NT2/D1 (cell line): ENCODE results near the gene CACNA2D2.

Experiments
- DNase-seq: peaks from one replicate; pipeline ENCODE4 v3.0.0-alpha.2; 2011; ENCODE audit warnings: low read depth, low spot score
- H3K27me3 ChIP-seq: 2 replicates; pipeline ENCODE4 v1.6.0; 2011; ENCODE audit warnings: mild to moderate bottlenecking; ENCODE audit not compliant: insufficient read length, insufficient read depth
- H3K36me3 ChIP-seq: 2 replicates; pipeline ENCODE4 v1.6.1; 2011; ENCODE audit warnings: mild to moderate bottlenecking, low read length, mixed read lengths; ENCODE audit not compliant: insufficient read depth, insufficient read length
- H3K4me1 ChIP-seq: 2 replicates; pipeline ENCODE4 v1.5.1; 2011; ENCODE audit not compliant: insufficient read depth, insufficient read length
- H3K4me3 ChIP-seq: 2 replicates; pipeline ENCODE4 v1.5.1; 2011; ENCODE audit warnings: low read depth; ENCODE audit not compliant: insufficient read length
- H3K9ac ChIP-seq: 2 replicates; pipeline ENCODE4 v1.6.0; 2011; ENCODE audit warnings: low read depth; ENCODE audit not compliant: insufficient read length
- H3K9me3 ChIP-seq: 2 replicates; pipeline ENCODE4 v1.5.1; 2011; ENCODE audit warnings: mild to moderate bottlenecking, low read length; ENCODE audit not compliant: insufficient read depth
- SUZ12 ChIP-seq: IDR thresholded peaks from 2 replicates; pipeline ENCODE4 v1.6.1; 2011; ENCODE audit not compliant: insufficient read length, insufficient read depth; ENCODE audit errors: extremely low read depth
- YY1 ChIP-seq: IDR thresholded peaks from 2 replicates; pipeline ENCODE4 v1.6.1; 2011; ENCODE audit not compliant: insufficient read length, insufficient read depth
- ZNF274 ChIP-seq: IDR thresholded peaks from 2 replicates; pipeline ENCODE4 v1.6.1; 2011; ENCODE audit warnings: mild to moderate bottlenecking, low read depth, low read length

CACNA2D2 gene

DNA sequence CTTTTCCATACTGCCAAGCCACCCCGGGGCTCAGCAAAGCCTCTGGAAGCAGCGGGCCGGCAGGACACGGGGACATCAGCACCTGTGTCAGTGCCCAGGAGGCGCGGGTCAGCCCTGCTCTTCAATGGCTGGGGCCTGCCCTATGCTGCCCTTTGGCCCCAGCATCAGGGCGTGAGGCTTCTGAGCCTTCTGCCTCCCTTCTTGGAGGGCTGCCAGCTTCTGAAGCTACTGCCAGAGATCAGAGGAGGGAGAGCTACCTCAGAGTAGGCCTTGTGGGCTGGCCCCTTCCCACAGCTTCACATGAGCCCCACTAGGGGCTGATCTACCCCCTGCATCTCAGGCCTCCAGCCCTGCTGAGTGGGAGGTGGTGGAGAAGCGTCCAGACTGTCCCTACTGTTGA, 131.1 kb downstream of the CACNA2D2 start:
- Histone ChIP-seq H3K4me3 (no peak overlapping the region), H3K36me3 (no peaks in the 10 kb centered on the region), H3K9me3 (no peaks in the 10 kb centered on the region), H3K4me1 (peaks cover 23% of the 10 kb centered on the region), H3K9ac (no peak overlapping the region), H3K27me3 (no peaks in the 10 kb centered on the region)
- DNase-seq, result no peak
- TF ChIP-seq ZNF274, result no peak
- TF ChIP-seq SUZ12, result no peak
- no peak for TF ChIP-seq YY1

DNA sequence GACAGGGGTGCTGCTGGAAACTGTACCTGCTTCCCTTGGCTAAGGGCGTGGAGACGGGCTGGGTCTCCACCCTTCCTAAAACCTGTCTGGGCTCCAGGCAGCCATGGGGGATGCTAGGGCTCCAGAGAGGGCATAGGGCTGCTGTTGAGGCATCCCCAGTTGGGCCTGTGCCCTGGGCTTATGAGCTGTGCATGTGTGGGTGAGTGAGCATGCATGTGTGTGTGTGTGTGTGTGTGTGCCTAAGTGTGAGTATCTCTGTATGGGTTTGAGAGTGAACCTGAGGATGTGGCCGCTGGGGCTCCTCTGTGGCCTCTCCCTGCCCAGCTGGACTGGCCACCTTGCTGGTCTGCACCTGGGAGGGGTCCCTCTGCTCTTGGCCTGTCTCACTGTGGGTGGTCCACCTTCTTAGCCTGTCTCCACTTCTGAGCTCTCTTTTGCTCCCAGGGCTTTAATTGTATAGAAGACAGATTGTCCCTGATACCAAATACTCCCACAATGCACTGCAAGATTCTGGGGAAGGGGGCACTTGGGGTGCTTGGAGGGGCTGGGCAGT, 132.2 kb downstream of the CACNA2D2 start:
- H3K4me1 ChIP-seq, result peaks cover 23% of the 10 kb centered on the region
- no peaks in the 10 kb centered on the region for H3K27me3 ChIP-seq
- DNase-seq, result no peak
- TF ChIP-seq ZNF274 (no peak), SUZ12 (no peak), YY1 (no peak)
- no peak overlapping the region for H3K9ac ChIP-seq
- H3K36me3 ChIP-seq, result no peaks in the 10 kb centered on the region
- H3K9me3 ChIP-seq, result no peaks in the 10 kb centered on the region
- H3K4me3 ChIP-seq, result no peak overlapping the region

DNA sequence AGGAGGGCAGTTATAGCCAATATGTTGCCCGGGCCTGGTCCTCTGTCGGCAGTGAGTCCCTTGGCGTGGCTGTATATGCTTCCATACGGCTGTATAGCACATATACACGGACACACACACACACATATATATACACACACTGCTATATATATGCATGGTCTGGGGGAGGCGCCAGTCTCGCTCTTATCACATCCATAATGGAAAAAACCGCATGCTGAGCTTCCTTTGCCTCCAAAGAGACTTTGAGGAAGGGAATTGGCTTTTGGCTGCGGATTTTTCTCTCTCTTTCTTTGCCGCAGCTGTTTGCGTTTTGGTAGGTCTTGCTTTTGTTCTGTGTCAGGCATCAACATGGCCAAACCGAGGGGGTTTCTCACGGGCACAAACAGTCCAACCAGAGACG, 132.8 kb downstream of the CACNA2D2 start:
- H3K4me3 ChIP-seq, result no peak overlapping the region
- no peaks in the 10 kb centered on the region for H3K9me3 ChIP-seq
- H3K36me3 ChIP-seq, result no peaks in the 10 kb centered on the region
- peaks cover 2% of the 10 kb centered on the region for H3K27me3 ChIP-seq
- peaks cover 26% of the 10 kb centered on the region for H3K4me1 ChIP-seq
- no peak for DNase-seq
- TF ChIP-seq ZNF274, result no peak
- TF ChIP-seq YY1, result no peak
- TF ChIP-seq SUZ12, result no peak
- H3K9ac ChIP-seq, result no peak overlapping the region

DNA sequence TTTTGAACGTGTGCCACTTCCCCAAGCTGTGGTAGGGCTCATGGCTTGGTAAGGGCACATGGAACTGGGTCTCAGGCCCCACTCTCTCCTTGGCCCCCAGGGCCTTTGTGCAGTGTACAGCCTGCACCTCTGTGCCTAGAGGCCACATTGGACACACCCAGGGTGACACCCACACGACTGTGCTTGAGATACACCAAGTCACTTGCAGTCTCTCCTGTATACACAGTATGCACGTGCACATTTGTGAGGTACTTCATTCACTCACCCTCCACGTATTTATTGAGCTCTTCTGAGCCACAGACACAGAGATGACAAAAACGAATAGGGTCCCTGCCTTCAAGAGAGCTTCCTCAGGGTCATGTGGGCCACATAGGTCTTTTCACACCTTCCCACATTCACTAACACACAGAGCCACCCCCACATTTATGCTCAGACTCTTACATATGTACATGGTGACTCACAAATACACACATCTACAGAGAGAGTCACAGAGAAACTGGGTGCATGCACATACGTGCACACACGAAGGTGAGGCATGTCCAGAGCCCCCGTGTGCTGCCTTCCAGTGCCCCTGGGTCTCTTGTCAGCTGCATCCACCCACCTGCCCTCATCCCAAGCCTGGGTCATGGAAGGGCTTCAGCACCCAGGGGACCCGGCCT, 134.3 kb downstream of the CACNA2D2 start:
- Histone ChIP-seq H3K9me3 (no peaks in the 10 kb centered on the region), H3K9ac (no peak overlapping the region), H3K4me1 (peaks cover 26% of the 10 kb centered on the region), H3K4me3 (no peak overlapping the region), H3K27me3 (peaks cover 9% of the 10 kb centered on the region), H3K36me3 (no peaks in the 10 kb centered on the region)
- TF ChIP-seq ZNF274 (no peak), YY1 (no peak), SUZ12 (no peak)
- DNase-seq, result no peak

DNA sequence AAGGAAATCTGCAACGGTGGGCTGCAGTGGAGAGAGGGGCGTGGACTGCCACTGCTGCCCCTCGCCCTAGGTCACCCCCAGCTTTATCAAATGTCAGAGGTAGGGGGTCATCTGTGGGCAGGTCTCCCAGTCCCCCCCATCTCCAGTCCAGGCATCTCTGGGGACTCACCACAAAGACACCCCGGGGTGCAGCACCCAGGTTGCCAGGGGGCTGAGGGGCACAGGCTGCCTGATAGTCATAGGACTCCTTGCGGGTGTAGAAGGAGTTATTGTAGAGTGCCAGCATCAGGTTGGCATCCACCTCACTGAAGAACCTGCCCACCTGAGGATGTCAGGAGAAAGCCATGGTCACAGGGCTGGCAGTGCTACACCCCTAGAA, 137.6 kb downstream of the CACNA2D2 start:
- H3K4me1 ChIP-seq, result peaks cover 13% of the 10 kb centered on the region
- no peaks in the 10 kb centered on the region for H3K36me3 ChIP-seq
- no peak overlapping the region for H3K4me3 ChIP-seq
- H3K9ac ChIP-seq, result peak overlapping the region; percentile 79
- peaks cover 18% of the 10 kb centered on the region for H3K27me3 ChIP-seq
- no peaks in the 10 kb centered on the region for H3K9me3 ChIP-seq
- TF ChIP-seq YY1 (no peak), ZNF274 (no peak), SUZ12 (no peak)
- DNase-seq, result no peak

DNA sequence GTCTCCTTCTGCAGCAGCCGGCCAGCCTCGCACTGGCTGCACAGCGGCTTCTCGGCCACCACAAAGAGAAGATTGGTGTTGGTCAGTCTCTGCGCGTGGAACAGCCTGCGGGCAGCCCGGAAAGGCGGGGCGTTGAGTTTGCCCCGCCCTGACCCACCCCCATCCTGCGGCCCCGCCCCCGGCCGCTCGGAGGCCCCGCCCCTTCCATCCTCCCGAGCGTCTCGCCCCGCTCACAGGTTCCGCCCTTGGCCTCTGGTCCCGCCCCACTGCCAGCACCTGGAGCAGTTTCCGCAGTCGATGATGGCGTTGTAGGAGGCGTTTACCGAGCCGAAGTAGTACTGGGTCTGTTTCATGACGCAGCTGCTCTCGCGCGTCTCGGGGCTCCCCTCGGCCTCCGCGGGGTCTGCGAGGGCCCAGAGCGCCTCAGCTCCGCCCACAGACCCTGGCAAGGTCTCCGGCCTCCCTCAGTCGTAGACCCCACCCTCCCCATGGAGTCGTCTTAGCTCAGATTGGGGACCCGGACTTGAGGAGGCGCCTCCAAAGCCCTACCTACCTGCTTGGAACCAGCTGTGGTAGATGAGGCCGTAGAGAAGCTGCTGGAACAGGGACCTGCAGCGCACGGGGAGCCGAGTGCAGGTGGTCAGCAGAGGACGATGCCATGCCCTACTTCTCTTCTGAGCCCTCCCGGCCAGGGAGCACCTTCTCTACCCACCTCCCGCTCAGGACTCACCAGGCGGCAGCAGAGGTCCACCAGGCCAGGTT, 138.2 kb downstream of the CACNA2D2 start:
- no peak for TF ChIP-seq SUZ12
- no peak for TF ChIP-seq ZNF274
- TF ChIP-seq YY1, result no peak
- H3K4me3 ChIP-seq, result peak overlapping the region; percentile 59
- peak; percentile 68 for DNase-seq
- H3K9ac ChIP-seq, result peak overlapping the region; percentile 79
- H3K4me1 ChIP-seq, result peaks cover 13% of the 10 kb centered on the region
- H3K9me3 ChIP-seq, result no peaks in the 10 kb centered on the region
- no peaks in the 10 kb centered on the region for H3K36me3 ChIP-seq
- peaks cover 18% of the 10 kb centered on the region for H3K27me3 ChIP-seq

DNA sequence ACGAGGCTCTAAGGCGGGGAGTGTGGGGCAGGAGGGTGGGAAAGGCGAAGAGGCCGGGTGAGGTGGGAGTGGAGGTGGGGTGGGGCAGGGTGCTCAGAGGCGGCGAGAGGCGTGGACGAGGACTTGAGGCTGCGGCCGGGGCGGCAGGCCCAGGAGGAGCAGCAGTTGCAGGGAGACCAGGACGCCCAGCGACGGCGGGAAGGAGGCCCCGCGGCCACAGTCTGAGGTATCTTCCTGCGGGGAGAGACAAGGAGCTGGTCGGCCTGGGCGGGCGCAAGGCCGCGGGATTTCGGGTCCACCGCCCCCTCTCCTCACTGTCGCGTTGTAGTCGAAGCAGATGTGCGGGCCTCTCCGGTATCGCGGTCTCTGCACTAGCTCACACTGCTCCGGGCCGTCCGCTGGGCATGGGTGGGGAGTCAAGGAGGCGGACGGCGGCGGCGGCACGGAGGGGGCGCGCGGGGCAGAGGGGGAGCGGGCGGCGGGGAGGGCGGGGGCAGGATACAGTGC, 138.8 kb downstream of the CACNA2D2 start:
- H3K27me3 ChIP-seq, result peaks cover 21% of the 10 kb centered on the region
- no peak for DNase-seq
- H3K36me3 ChIP-seq, result no peaks in the 10 kb centered on the region
- peak overlapping the region; percentile 84 for H3K9ac ChIP-seq
- peak overlapping the region; percentile 59 for H3K4me3 ChIP-seq
- H3K9me3 ChIP-seq, result no peaks in the 10 kb centered on the region
- peaks cover 18% of the 10 kb centered on the region for H3K4me1 ChIP-seq
- TF ChIP-seq SUZ12 (no peak), ZNF274 (no peak), YY1 (no peak)
